Stimulated activated effector memory CD8-positive, alpha-beta T cell treated with anti-CD3 and anti-CD28 coated beads, Interleukin-12 subunit alpha, Interleukin-12 subunit beta, amount 100 ng/mL, for 72 hours (primary cell): ENCODE data around the gene TRA2B.
A peak's percentile ranks its signal among the peaks of the same experiment; 100 is the strongest.

ENCODE experiments used
- ATAC-seq: fragments of 150-1000 bp; cut with Tn5 transposase; 2 replicates; pipeline ENCODE4 v1.10.0; 2021
- DNase-seq, 2 donors: peaks; one replicate each; pipeline ENCODE4 v3.0.0; 2021 to 2022; ENCODE audit warnings: low spot score in 2 of 2
- H3K27ac Mint-ChIP-seq: one replicate; pipeline ENCODE4 v1.8.0; 2022; ENCODE audit warnings: mild to moderate bottlenecking, mixed read lengths
- H3K36me3 Mint-ChIP-seq: one replicate; pipeline ENCODE4 v1.8.0; 2022; ENCODE audit warnings: mild to moderate bottlenecking, mixed read lengths
- H3K4me1 Mint-ChIP-seq: one replicate; pipeline ENCODE4 v1.8.0; 2022; ENCODE audit warnings: mixed read lengths
- H3K4me3 Mint-ChIP-seq: one replicate; pipeline ENCODE4 v1.8.0; 2022; ENCODE audit warnings: mild to moderate bottlenecking, mixed read lengths
- H3K9me3 Mint-ChIP-seq: one replicate; pipeline ENCODE4 v1.8.0; 2022; ENCODE audit warnings: mixed read lengths

The TRA2B gene

GRCh38 chr3:185936814-185937688 is 763 bp downstream of the TRA2B start:
- H3K4me1 Mint-ChIP-seq: peaks cover 51% of the 10 kb centered on the region
- peak overlapping the region; percentile 100 for H3K4me3 Mint-ChIP-seq
- ATAC-seq: peak; percentile 75
- no peaks in the 10 kb centered on the region for H3K9me3 Mint-ChIP-seq
- H3K36me3 Mint-ChIP-seq: peaks cover 64% of the 10 kb centered on the region
- peak; percentile 76 to 91 for DNase-seq
- peak overlapping the region; percentile 100 for H3K27ac Mint-ChIP-seq

- peak overlapping the region; percentile 100 for H3K27ac Mint-ChIP-seq
- H3K4me3 Mint-ChIP-seq: peak overlapping the region; percentile 100
- DNase-seq: no peak
- H3K36me3 Mint-ChIP-seq: peaks cover 72% of the 10 kb centered on the region
- no peaks in the 10 kb centered on the region for H3K9me3 Mint-ChIP-seq
- ATAC-seq: no peak
- peaks cover 59% of the 10 kb centered on the region for H3K4me1 Mint-ChIP-seq
Measured at GRCh38 chr3:185936273-185936629, 1.6 kb downstream of the TRA2B start.

- ATAC-seq (no peak), DNase-seq (no peak)
- H3K4me3 Mint-ChIP-seq: peak overlapping the region; percentile 100
- H3K27ac Mint-ChIP-seq: peak overlapping the region; percentile 100
- H3K4me1 Mint-ChIP-seq: peaks cover 65% of the 10 kb centered on the region
- H3K36me3 Mint-ChIP-seq: peaks cover 78% of the 10 kb centered on the region
- H3K9me3 Mint-ChIP-seq: no peaks in the 10 kb centered on the region
Measured at GRCh38 chr3:185935465-185936272, 2.1 kb downstream of the TRA2B start.

- Mint-ChIP-seq H3K36me3 (peaks cover 85% of the 10 kb centered on the region), H3K27ac (peak overlapping the region; percentile 100), H3K4me3 (peak overlapping the region; percentile 100), H3K9me3 (no peaks in the 10 kb centered on the region), H3K4me1 (peaks cover 72% of the 10 kb centered on the region)
- no peak for DNase-seq
- no peak for ATAC-seq
Measured at GRCh38 chr3:185934767-185935464, 2.9 kb downstream of the TRA2B start.

- H3K4me3 Mint-ChIP-seq: peak overlapping the region; percentile 100
- DNase-seq (no peak), ATAC-seq (no peak)
- H3K36me3 Mint-ChIP-seq: peaks cover 93% of the 10 kb centered on the region
- peak overlapping the region; percentile 100 for H3K27ac Mint-ChIP-seq
- no peaks in the 10 kb centered on the region for H3K9me3 Mint-ChIP-seq
- peaks cover 80% of the 10 kb centered on the region for H3K4me1 Mint-ChIP-seq
Measured at GRCh38 chr3:185934174-185934557, 3.6 kb downstream of the TRA2B start.

- Mint-ChIP-seq H3K36me3 (peaks cover 98% of the 10 kb centered on the region), H3K9me3 (no peaks in the 10 kb centered on the region), H3K4me1 (peaks cover 86% of the 10 kb centered on the region), H3K27ac (peak overlapping the region; percentile 100), H3K4me3 (peak overlapping the region; percentile 100)
- ATAC-seq (no peak), DNase-seq (no peak)
Measured at GRCh38 chr3:185933374-185934173, 4.2 kb downstream of the TRA2B start.

GRCh38 chr3:185931777-185932612 is 5.8 kb downstream of the TRA2B start:
- H3K4me3 Mint-ChIP-seq: peak overlapping the region; percentile 100

GRCh38 chr3:185930393-185931107 is 7.3 kb downstream of the TRA2B start:
- peak; percentile 53 for ATAC-seq
- H3K9me3 Mint-ChIP-seq: no peaks in the 10 kb centered on the region
- DNase-seq: no peak
- peaks cover 99% of the 10 kb centered on the region for H3K4me1 Mint-ChIP-seq
- peak overlapping the region; percentile 100 for H3K4me3 Mint-ChIP-seq
- H3K36me3 Mint-ChIP-seq: peaks cover 100% of the 10 kb centered on the region
- peak overlapping the region; percentile 100 for H3K27ac Mint-ChIP-seq

More at GRCh38 chr3:185931777-185932612, 5.8 kb downstream of the TRA2B start:
- H3K9me3 Mint-ChIP-seq: no peaks in the 10 kb centered on the region
- peak; percentile 36 for ATAC-seq
- no peak for DNase-seq
- H3K4me1 Mint-ChIP-seq: peaks cover 89% of the 10 kb centered on the region
- H3K27ac Mint-ChIP-seq: peak overlapping the region; percentile 100
- H3K36me3 Mint-ChIP-seq: peaks cover 100% of the 10 kb centered on the region

- H3K4me3 Mint-ChIP-seq: peak overlapping the region; percentile 100
- peak; percentile 46 for ATAC-seq
- peaks cover 99% of the 10 kb centered on the region for H3K4me1 Mint-ChIP-seq
- no peak for DNase-seq
- peak overlapping the region; percentile 100 for H3K27ac Mint-ChIP-seq
- peaks cover 100% of the 10 kb centered on the region for H3K36me3 Mint-ChIP-seq
- H3K9me3 Mint-ChIP-seq: no peaks in the 10 kb centered on the region
Measured at GRCh38 chr3:185929192-185930151, 8.3 kb downstream of the TRA2B start.

- DNase-seq (no peak), ATAC-seq (peak; percentile 36)
- Mint-ChIP-seq H3K9me3 (no peaks in the 10 kb centered on the region), H3K4me3 (peak overlapping the region; percentile 100), H3K27ac (peak overlapping the region; percentile 100), H3K4me1 (peaks cover 91% of the 10 kb centered on the region), H3K36me3 (peaks cover 100% of the 10 kb centered on the region)
Measured at GRCh38 chr3:185928496-185928895, 9.3 kb downstream of the TRA2B start.

GRCh38 chr3:185927501-185928200 is 10.2 kb downstream of the TRA2B start:
- ATAC-seq (no peak), DNase-seq (no peak)
- Mint-ChIP-seq H3K9me3 (no peaks in the 10 kb centered on the region), H3K4me1 (peaks cover 84% of the 10 kb centered on the region), H3K4me3 (peak overlapping the region; percentile 100), H3K36me3 (peaks cover 100% of the 10 kb centered on the region), H3K27ac (peak overlapping the region; percentile 100)

GRCh38 chr3:185926445-185926844 is 11.4 kb downstream of the TRA2B start:
- Mint-ChIP-seq H3K27ac (peak overlapping the region; percentile 100), H3K4me1 (peaks cover 72% of the 10 kb centered on the region), H3K4me3 (peak overlapping the region; percentile 18), H3K36me3 (peaks cover 100% of the 10 kb centered on the region), H3K9me3 (no peaks in the 10 kb centered on the region)
- DNase-seq: no peak
- no peak for ATAC-seq
